IMR-90 (cell line): ENCODE data around the gene DSCAML1. TPM values are rescaled to one million over a fixed set of nuclear protein-coding genes. Genes with fewer than 3 reads are reported as not detected.

Experiments used
- ATAC-seq: fragments of 200-7000 bp; cut with Tn5 transposase; 2 replicates; pipeline ENCODE4 v1.9.1; 2020; ENCODE audit warnings: low read depth, mild to moderate bottlenecking, moderate library complexity
- BruUV-seq: library from RNA; stranded (reverse); fragments of 400-500 nt; replicated peaks from 2 replicates; lab custom pipeline; 2021; lab: Mats Ljungman, UMichigan
- CTCF ChIA-PET: fragments of 300-600 bp; formaldehyde crosslinking; extraction: SDS; loops from one replicate; lab custom pipeline; 2021; ENCODE audit warnings: antibody characterized with exemption; lab: Yijun Ruan, JAX
- POLR2A ChIA-PET: fragments of 300-600 bp; sonication (Branson Sonifier 250); formaldehyde crosslinking; loops from one replicate; lab custom pipeline; 2022; ENCODE audit warnings: antibody characterized with exemption; ENCODE audit not compliant: unreplicated experiment; lab: Charles Lee
- DNase-seq: peaks from one replicate; pipeline ENCODE4 v3.0.0; 2013
- H2AFZ ChIP-seq: replicated peaks from 2 replicates; pipeline ENCODE3; 2013; ENCODE audit warnings: low read length, mild to moderate bottlenecking; ENCODE audit not compliant: poor library complexity
- H2AK5ac ChIP-seq: 2 replicates; pipeline ENCODE4 v1.6.1; 2013; ENCODE audit warnings: low read depth, low read length, inconsistent platforms
- H2AK9ac ChIP-seq: replicated peaks from 2 replicates; pipeline ENCODE3; 2013; ENCODE audit warnings: mild to moderate bottlenecking, low read depth, low read length, moderate library complexity; ENCODE audit not compliant: poor library complexity
- H2BK120ac ChIP-seq: 2 replicates; pipeline ENCODE4 v1.6.1; 2013; ENCODE audit warnings: low read depth, low read length, inconsistent platforms
- H2BK15ac ChIP-seq: 3 replicates; pipeline ENCODE4 v1.6.1; 2013; ENCODE audit warnings: low read depth, low read length, inconsistent platforms
- H2BK20ac ChIP-seq: 2 replicates; pipeline ENCODE4 v1.6.1; 2013; ENCODE audit warnings: low read depth, mild to moderate bottlenecking, inconsistent platforms, low read length, moderate library complexity
- H2BK5ac ChIP-seq: 2 replicates; pipeline ENCODE4 v1.6.1; 2013; ENCODE audit warnings: mild to moderate bottlenecking, low read depth, low read length, inconsistent platforms; ENCODE audit not compliant: poor library complexity, severe bottlenecking
- H3K14ac ChIP-seq: replicated peaks from 2 replicates; pipeline ENCODE4 v1.6.1; 2013; ENCODE audit warnings: low read depth, low read length, inconsistent platforms
- H3K18ac ChIP-seq: 2 replicates; pipeline ENCODE4 v1.6.1; 2013; ENCODE audit warnings: low read depth, low read length, control low read depth
- H3K23ac ChIP-seq: 2 replicates; pipeline ENCODE4 v1.6.1; 2013; ENCODE audit warnings: low read depth, low read length, inconsistent platforms
- H3K27ac ChIP-seq: 2 replicates; pipeline ENCODE4 v1.5.1; 2013; ENCODE audit warnings: mild to moderate bottlenecking, control low read depth, low read length; ENCODE audit not compliant: insufficient read depth
- H3K27me3 ChIP-seq: 2 replicates; pipeline ENCODE4 v1.6.1; 2013; ENCODE audit warnings: low read length; ENCODE audit not compliant: control insufficient read depth, insufficient read depth
- H3K36me3 ChIP-seq: 2 replicates; pipeline ENCODE4 v1.6.1; 2013; ENCODE audit warnings: low read length, mixed read lengths; ENCODE audit not compliant: control insufficient read depth, insufficient read depth
- H3K4ac ChIP-seq: 2 replicates; pipeline ENCODE4 v1.6.1; 2013; ENCODE audit warnings: low read depth, low read length, inconsistent platforms
- H3K4me1 ChIP-seq: 2 replicates; pipeline ENCODE4 v1.6.1; 2013; ENCODE audit warnings: low read length, mixed read lengths; ENCODE audit not compliant: control insufficient read depth, insufficient read depth
- H3K4me2 ChIP-seq: 2 replicates; pipeline ENCODE4 v1.6.1; 2013; ENCODE audit warnings: low read depth, mild to moderate bottlenecking, control low read depth, low read length, moderate library complexity
- H3K4me3 ChIP-seq: 2 replicates; pipeline ENCODE4 v1.5.1; 2013; ENCODE audit warnings: low read depth, mild to moderate bottlenecking, control low read depth, low read length, moderate library complexity; ENCODE audit not compliant: insufficient read depth
- H3K56ac ChIP-seq: 2 replicates; pipeline ENCODE4 v1.6.1; 2013; ENCODE audit warnings: low read length, inconsistent platforms; ENCODE audit not compliant: insufficient read depth; ENCODE audit errors: extremely low read depth
- H3K79me1 ChIP-seq, 2 experiments: 2 replicates each; pipeline ENCODE4 v1.6.1; 2013; ENCODE audit warnings: low read length in 2 of 2, inconsistent platforms in 1 of 2, low read depth in 1 of 2
- H3K9ac ChIP-seq: 2 replicates; pipeline ENCODE4 v1.6.1; 2013; ENCODE audit warnings: low read depth, low read length, control low read depth
- H3K9me1 ChIP-seq: 2 replicates; pipeline ENCODE4 v1.6.1; 2013; ENCODE audit warnings: low read length, inconsistent platforms; ENCODE audit not compliant: insufficient read depth
- H3K9me3 ChIP-seq: 2 replicates; pipeline ENCODE4 v1.6.1; 2013; ENCODE audit warnings: low read length; ENCODE audit not compliant: control insufficient read depth, insufficient read depth
- H4K20me1 ChIP-seq: 2 replicates; pipeline ENCODE4 v1.6.1; 2013; ENCODE audit warnings: low read length, inconsistent platforms; ENCODE audit not compliant: insufficient read depth
- H4K5ac ChIP-seq: 2 replicates; pipeline ENCODE4 v1.6.1; 2013; ENCODE audit warnings: mild to moderate bottlenecking, low read depth, low read length, control low read depth
- H4K8ac ChIP-seq, 2 experiments: 2 replicates each; pipeline ENCODE4 v1.6.1; 2013; ENCODE audit warnings: low read depth in 2 of 2, low read length in 2 of 2, control low read depth in 1 of 2, inconsistent platforms in 1 of 2
- H4K91ac ChIP-seq: 2 replicates; pipeline ENCODE4 v1.6.1; 2013; ENCODE audit warnings: low read depth, low read length, inconsistent platforms; ENCODE audit not compliant: insufficient read depth
- CEBPB ChIP-seq: IDR thresholded peaks from 2 replicates; pipeline ENCODE4 v1.6.1; 2012; ENCODE audit warnings: low read depth, low read length, improper control_type of control experiment
- CHD1 ChIP-seq: IDR thresholded peaks from 2 replicates; pipeline ENCODE4 v1.6.1; 2012; ENCODE audit warnings: low read depth, low read length, improper control_type of control experiment
- ELK1 ChIP-seq: fragments of 150-350 bp; IDR thresholded peaks from 2 replicates; pipeline ENCODE4 v1.6.1; 2016; ENCODE audit warnings: low read depth, mild to moderate bottlenecking, low read length, moderate library complexity, borderline replicate concordance
- MAZ ChIP-seq: IDR thresholded peaks from 2 replicates; pipeline ENCODE4 v1.6.1; 2012; ENCODE audit warnings: low read depth, mild to moderate bottlenecking, low read length, improper control_type of control experiment, moderate library complexity, borderline replicate concordance
- RFX5 ChIP-seq: IDR thresholded peaks from 2 replicates; pipeline ENCODE4 v1.8.0; 2012; ENCODE audit warnings: low read depth, mild to moderate bottlenecking, low read length, moderate library complexity
- USF2 ChIP-seq: fragments of 150-350 bp; IDR thresholded peaks from 2 replicates; pipeline ENCODE4 v1.6.1; 2017; ENCODE audit warnings: mild to moderate bottlenecking, antibody characterized with exemption, low read length, low read depth
- WGBS, 2 experiments: methylation state at CpG; one replicate each; pipeline versions ENCODE4 v1.1.5 to v1.1.7; 2013; ENCODE audit warnings: missing lambda C conversion rate in 2 of 2; ENCODE audit not compliant: insufficient read length in 1 of 2; ENCODE audit errors: extremely low coverage in 2 of 2; 5-methylcytosine and 5-hydroxymethylcytosine counted together
- dilution Hi-C: fragments of 300-500 bp; cut with HindIII; formaldehyde crosslinking; loops from one replicate; pipeline ENCODE4 v1.14.3; 2018; ENCODE audit warnings: low sequenced_read_pairs; ENCODE audit not compliant: unreplicated experiment
- in situ Hi-C: fragments of 300-500 bp; cut with MboI; formaldehyde crosslinking; loops from 3 replicates; pipeline ENCODE4 v1.14.3; 2019; ENCODE audit warnings: low sequenced_read_pairs, inconsistent platforms, mixed read lengths
- intact Hi-C: fragments of 100-400 bp; cut with micrococcal nuclease; formaldehyde crosslinking; loops from 2 replicates; pipeline ENCODE4 v1.10.0; 2022
- polyA plus RNA-seq, 3 experiments: library from polyadenylated mRNA; depleted of rRNA; stranded (reverse); fragments of >200 nt; gene quantifications; 2 replicates each; pipeline ENCODE4 v1.2.3, GENCODE V29; 2012; ENCODE audit warnings: low replicate concordance in 1 of 3
- total RNA-seq: library from RNA; depleted of rRNA; stranded (reverse); fragments of >200 nt; gene quantifications from 2 replicates; pipeline ENCODE4 v1.2.3, GENCODE V29; 2012

DSCAML1 gene
- total and polyA plus RNA-seq, 2 of the 4 experiments (the other 2 are of a cell fraction) = not detected

- H3K18ac ChIP-seq = no peak overlapping the region
- no peak overlapping the region for H3K27ac ChIP-seq
- ATAC-seq = no peak
- no peak overlapping the region for H2BK20ac ChIP-seq
- H3K79me1 ChIP-seq = no peaks in the 10 kb centered on the region
- POLR2A ChIA-PET = no interaction called here
- no peak for DNase-seq
- H4K8ac ChIP-seq = no peak overlapping the region
- no peak for TF ChIP-seq MAZ
- no peak for TF ChIP-seq ELK1
- no peak for TF ChIP-seq USF2
- no peak for TF ChIP-seq CHD1
- TF ChIP-seq CEBPB = no peak
- TF ChIP-seq RFX5 = no peak
- no peak overlapping the region for H3K4me3 ChIP-seq
- CTCF ChIA-PET = no interaction called here
- no peak overlapping the region for H2BK120ac ChIP-seq
- dilution Hi-C loops (no loop called here), intact Hi-C loops (no loop called here), in situ Hi-C loops (no loop called here)
- H2BK5ac ChIP-seq = no peak overlapping the region
- no peak overlapping the region for H3K14ac ChIP-seq
- H3K27me3 ChIP-seq = peaks cover 15% of the 10 kb centered on the region
- H4K91ac ChIP-seq = no peak overlapping the region
- H3K4me1 ChIP-seq = no peaks in the 10 kb centered on the region
- H4K20me1 ChIP-seq = no peaks in the 10 kb centered on the region
- no peak overlapping the region for H3K9ac ChIP-seq
- no peak overlapping the region for H2AK5ac ChIP-seq
- H3K4me2 ChIP-seq = no peak overlapping the region
- no peak overlapping the region for H2BK15ac ChIP-seq
- no peak overlapping the region for H3K23ac ChIP-seq
- H3K9me1 ChIP-seq = no peaks in the 10 kb centered on the region
- H3K4ac ChIP-seq = no peak overlapping the region
- H2AK9ac ChIP-seq = no peak overlapping the region
- no peak overlapping the region for H2AFZ ChIP-seq
- H3K56ac ChIP-seq = no peak overlapping the region
- no peaks in the 10 kb centered on the region for H3K36me3 ChIP-seq
- H4K5ac ChIP-seq = no peak overlapping the region
- 0% methylated on average over 1 of the region's 8 CpGs; no CpG with 5 or more reads in 1 of the 2 experiments for WGBS, 2 experiments
- BruUV-seq = no TSS peak
- H3K9me3 ChIP-seq = no peaks in the 10 kb centered on the region
Measured at GRCh38 chr11:117462864-117463247, 334.2 kb downstream of the DSCAML1 start.
